GM21576 (cell line): ENCODE data around the gene RTP5.

Source experiments
- ATAC-seq: cut with Tn5 transposase; IDR thresholded peaks from one replicate; pipeline ENCODE4 v1.9.1; 2021; ENCODE audit warnings: mild to moderate bottlenecking, moderate library complexity; ENCODE audit not compliant: unreplicated experiment

Gene RTP5

DNA sequence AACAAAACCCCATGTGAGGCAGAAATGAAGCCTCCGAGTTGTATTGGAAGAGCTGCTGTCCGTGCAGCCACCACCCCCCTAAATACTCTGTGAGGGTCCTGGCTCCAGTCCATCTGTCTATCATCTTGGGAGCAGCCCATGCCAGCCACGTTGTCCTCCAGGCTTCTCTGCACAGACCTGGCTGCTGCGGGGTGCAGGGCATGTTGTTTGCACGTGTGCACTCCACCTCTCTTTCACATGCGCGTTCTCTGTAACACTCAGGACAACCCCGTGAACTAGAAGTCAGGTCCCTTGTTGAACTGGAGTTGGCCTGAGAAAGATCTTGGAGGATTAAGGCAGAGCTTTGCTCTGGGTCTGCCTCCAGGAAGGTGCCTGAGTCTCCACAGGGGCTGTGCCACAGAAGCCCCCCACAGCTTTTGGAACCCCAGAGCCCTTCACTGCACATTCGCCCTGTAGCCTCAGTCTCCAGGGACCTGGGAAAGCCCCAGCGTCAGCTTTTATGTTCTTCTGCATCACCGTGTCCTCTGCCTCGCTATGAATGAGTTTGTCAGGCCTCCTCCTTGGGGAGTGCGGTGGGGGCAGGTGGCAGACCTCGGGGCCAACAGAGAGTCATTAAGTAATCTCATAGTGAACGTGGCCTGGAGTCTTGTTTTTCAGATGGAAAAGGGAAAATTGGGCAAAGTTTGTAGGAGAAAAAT lies 16.6 kb downstream of the RTP5 start:
- no peak for ATAC-seq

DNA sequence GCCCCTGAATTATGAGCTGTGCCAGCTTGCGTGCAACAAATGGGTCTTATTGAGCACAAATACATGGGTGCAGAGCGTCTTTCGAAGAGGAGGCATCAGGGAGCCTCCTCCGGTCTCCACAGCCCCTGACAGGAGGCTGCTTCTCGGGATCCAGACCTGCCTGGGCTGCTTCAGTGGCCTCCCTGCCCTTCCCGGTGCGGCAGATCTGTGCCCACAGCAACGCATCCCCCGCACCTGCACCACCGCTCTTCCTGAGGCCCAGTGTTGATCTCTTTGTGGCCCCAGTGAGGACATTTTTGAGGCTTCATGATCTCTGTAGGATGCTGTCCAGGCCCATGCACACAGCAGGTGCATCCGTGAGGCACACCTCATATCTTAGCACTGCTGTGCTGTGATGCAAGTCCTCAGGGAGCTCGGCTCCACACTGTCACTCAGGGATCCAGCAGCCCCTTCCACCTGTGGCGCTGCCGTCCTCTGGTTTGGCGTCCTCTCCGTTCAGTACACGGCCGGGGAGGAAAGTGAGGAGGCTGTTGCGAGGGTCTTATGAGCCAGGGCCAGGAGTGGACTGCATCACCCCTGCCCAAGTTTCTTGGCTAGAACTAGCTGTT lies 17.4 kb downstream of the RTP5 start:
- ATAC-seq = no peak

GRCh38 chr2:241887806-241888522 lies 18.4 kb downstream of the RTP5 start:
- ATAC-seq = no peak

GRCh38 chr2:241888641-241889040 lies 19.1 kb downstream of the RTP5 start:
- no peak for ATAC-seq

DNA sequence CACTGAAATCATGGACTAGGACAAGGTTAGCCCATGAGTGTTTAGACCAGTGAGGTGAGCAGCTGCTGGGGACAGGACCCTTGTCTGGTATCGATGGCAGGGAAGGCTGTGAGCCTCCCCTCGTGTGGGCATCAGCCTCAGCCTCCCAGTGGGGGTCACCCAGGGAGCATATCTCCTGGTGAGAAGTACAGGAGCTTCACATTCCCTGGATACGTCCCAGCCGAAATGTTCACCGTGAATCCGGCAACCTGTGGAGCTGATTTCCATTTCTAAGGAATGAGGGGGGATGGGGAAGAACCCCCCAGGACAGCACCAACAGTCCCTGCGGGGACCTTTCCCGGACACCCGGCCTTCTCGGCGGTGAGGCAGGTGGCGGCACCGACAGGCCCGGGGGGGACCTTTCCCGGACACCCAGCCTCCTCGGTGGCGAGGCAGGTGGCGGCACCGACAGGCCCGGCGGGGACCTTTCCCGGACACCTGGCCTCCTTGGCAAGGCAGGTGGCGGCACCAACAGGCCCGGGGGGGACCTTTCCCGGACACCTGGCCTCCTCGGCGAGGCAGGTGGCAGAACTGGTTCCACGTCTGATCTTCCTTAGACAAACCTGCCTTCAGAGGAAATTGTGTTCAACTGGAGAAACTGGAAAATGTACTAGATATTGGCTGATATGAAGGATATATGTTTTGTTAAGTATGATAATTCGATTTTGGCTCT lies 21.2 kb downstream of the RTP5 start:
- ATAC-seq = no peak

GRCh38 chr2:241891315-241891987 lies 21.9 kb downstream of the RTP5 start:
- ATAC-seq = no peak

DNA sequence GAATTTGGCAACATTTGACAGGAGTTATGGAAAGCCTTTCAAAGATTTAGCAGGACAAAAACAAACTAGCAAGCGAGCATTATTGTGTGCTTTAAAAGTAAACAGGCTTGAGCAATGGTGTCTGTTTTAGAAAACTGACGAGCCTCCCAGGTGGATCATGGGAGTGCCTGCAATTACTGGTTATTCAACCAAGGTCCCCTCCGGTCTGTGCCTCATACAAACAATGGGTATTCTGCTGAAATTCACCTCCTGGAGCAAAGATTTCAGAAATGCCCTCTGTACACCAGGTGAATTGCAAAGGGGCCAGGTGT lies 22.4 kb downstream of the RTP5 start:
- ATAC-seq = no peak

DNA sequence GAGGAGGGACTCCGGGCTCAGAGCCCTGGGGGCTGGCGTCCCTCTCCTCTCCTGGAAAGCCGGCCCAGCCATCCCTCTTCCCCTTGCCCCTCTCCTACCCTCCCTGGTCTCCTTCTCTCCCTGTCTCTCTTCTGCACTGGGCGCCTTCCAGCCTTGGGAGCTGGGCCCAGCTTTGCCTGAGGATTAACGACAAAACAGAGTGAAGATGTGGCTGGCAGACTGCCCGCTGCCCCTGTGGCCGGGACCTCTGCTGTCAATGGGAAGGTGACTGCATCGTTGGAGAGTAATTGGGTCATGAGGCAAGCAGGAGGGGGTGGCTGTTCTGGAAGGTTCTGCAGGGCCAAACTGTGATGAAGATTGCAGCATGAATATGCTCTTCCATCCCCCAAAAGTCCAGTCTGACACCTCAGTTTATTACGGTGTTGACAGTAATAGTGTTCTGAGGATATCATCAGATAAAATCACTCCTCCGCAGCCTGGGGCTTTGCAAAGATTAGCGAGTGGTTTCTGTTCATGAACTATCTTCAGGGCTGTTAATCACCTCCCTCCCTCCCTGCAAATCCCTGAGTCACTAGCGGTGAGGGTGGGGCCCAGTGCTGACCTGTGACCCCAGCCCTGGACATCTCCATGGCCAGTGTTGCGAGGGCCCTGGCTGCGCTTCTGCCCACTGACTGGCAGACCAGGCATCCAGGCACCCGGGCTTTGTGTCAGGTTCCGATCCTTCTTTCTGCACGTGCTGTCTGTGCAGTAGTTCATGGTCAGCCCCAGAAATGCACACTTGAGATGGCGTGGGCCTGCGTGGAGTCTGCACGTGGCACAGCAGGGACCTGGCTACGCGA lies 23.0 kb downstream of the RTP5 start:
- ATAC-seq = no peak

DNA sequence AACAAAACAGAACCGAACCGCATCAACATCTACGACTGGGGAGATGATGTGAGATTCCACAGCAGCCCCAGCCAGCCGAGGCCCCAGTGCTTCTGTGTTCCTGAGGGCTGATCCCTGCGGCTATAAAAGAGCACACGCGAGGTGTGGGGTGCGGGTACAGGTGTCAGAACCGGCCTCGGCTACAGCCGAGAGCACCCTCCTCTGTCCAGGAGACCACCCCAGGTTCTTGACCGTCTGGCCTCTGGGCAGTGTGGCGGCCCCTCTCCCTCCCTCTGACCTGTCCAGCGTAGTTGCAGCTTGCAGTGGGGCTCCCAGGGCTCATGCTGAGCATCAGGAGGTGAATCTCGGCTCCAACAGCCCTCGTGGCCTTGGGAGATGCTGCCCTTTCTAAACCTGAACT lies 23.7 kb downstream of the RTP5 start:
- ATAC-seq = no peak

DNA sequence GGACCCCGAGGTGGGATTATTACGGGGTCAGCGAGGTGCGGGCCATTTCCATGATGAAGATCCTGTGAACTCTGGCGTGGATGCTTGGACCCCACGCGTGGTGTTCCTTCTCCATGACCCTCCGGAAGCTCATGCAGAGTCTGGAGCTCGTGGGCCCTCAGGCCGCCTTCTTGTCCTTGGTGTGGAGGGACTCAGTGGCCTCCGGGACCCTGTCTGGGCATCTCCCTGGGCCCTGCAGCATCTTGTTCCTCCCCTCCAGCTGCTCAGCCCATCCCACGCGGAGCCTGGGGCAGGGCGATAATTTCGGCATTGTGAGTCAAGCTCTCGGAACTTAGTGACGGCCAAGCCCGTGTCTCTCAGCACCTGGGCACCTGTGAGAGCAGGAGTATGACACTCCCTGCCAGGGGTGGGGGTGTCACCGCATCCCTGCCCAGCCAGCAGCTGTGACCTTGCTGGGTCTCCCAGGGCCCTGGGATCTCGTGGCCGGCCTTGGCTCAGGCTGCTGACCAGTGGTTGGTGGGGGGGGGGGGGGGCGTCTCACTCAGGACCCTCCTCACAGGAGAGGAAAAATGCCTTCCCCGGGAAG lies 24.6 kb downstream of the RTP5 start:
- ATAC-seq = no peak

GRCh38 chr2:241894681-241895426 lies 25.3 kb downstream of the RTP5 start:
- ATAC-seq = no peak

GRCh38 chr2:241895427-241895711 lies 25.8 kb downstream of the RTP5 start:
- no peak for ATAC-seq

DNA sequence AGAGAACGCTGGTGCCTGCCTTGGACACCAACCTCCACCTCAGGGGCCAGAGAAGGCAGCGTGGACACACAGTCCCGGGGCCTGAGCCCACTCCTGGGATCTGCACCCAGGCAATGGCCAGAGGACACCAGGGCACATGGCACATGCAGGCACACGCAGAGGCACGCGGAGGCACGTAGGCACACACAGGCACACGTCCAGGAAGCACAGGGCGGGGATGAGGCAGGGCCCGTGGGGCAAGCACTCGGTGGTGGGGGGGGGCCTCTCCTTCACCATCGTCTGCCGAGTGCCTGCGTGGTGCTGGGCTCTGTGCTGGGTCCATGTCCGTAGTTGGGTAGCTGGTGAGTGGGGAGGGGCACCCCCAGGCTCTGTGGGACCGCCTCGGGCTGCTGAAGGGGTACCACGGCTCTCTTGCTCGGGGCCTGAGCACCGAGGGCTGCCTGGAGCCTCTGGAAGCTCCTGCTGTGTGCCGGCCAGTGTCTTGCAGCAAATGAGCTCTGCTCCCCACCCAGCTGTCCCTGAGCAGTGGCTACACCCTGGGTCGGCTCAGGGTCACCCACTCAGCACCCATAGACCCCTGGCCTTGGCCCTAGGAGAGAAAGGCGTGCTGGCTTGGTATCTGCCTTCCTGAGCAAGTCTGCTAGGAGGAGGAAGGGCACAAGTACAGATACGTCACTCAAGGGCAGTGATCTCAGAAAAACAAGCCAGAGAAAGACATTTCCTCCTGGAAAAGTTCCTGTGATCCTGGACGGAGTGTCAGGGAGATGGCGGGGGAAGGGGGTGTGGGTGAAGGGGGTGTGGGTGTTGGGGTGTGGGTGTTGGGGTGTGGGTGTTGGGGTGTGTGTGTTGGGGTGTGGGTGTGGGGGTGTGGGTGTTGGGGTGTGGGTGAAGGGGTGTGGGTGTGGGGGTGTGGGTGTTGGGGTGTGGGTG lies 26.4 kb downstream of the RTP5 start:
- no peak for ATAC-seq

DNA sequence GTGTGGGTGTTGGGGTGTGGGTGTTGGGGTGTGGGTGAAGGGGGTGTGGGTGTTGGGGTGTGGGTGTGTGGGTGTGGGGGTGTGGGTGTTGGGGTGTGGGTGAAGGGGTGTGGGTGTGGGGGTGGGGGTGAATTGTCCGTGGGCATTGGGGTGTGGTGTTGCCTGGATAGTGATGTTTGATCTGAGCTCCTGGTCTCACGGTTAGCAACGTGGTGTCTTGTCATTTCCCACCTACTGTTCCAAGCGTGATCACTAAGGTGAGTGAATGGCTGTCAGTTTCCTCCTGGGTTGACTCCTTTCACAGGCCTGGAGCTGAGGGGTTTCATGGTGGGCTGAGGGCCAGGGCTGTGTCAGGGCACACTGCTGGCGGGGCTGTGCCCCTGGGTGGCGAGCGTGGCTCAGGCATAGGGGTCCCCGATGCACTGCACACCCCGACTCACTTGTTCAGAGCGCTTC lies 27.2 kb downstream of the RTP5 start:
- ATAC-seq = no peak

DNA sequence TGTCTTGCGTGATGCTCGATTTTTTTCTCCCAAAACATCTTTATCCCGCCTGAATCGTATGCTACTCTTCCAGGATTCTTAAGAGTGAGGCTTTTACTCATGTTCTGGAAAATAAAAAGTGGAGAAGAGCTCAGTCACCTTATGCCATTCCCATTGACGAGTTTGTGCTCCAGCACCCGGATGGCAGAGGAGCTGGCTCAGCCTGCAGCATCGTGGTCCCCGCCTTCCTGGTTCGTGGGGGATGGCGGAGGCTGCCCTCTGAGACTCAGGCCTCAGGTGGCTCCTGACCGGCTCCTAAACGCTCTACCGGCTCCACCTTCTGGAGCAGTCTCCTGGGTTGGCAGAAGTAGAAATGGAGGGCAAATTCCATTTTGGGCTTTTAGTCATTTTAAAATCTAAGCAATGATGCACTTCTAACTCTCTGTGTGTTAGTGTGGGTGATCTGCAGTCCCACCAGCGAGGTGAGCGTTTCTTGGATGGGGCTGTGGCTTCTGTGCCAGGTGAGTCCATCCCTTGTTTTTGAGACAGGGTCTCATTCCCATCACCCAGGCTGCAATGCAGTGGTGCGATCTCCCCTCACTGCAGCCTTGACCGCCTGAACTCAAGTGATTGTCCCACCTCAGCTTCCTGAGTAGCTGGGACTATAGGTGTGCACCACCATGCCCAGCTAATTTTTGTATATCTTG lies 27.8 kb downstream of the RTP5 start:
- no peak for ATAC-seq

- no peak for ATAC-seq
These were observed 29.1 kb downstream of the RTP5 start for GRCh38 chr2:241898463-241899270.
